Calu3 (cell line): Measurements from ENCODE around the gene KIF15. TPM values are rescaled to one million over a fixed set of nuclear protein-coding genes. Genes with fewer than 3 reads are reported as not detected.

Experiments
- BruUV-seq: library from RNA; stranded (reverse); fragments of 400-500 nt; replicated peaks from 2 replicates; lab custom pipeline; 2021; lab: Mats Ljungman, UMichigan
- CTCF ChIA-PET: fragments of 300-600 bp; sonication (Branson Sonifier 250); formaldehyde crosslinking; loops from one replicate; lab custom pipeline; 2022; ENCODE audit warnings: antibody characterized with exemption; lab: Charles Lee
- DNase-seq: peaks from one replicate; pipeline ENCODE4 v3.0.0; 2022
- H3K27ac Mint-ChIP-seq: one replicate; pipeline ENCODE4 v1.8.0; 2022; ENCODE audit warnings: mixed read lengths; ENCODE audit not compliant: unreplicated experiment
- H3K27me3 Mint-ChIP-seq: one replicate; pipeline ENCODE4 v1.8.0; 2022; ENCODE audit warnings: mixed read lengths; ENCODE audit not compliant: unreplicated experiment
- H3K36me3 Mint-ChIP-seq: one replicate; pipeline ENCODE4 v1.8.0; 2022; ENCODE audit warnings: mild to moderate bottlenecking, moderate library complexity, mixed read lengths; ENCODE audit not compliant: insufficient read depth, unreplicated experiment
- H3K4me1 Mint-ChIP-seq: one replicate; pipeline ENCODE4 v1.8.0; 2022; ENCODE audit warnings: mild to moderate bottlenecking, low read depth, mixed read lengths; ENCODE audit not compliant: unreplicated experiment
- H3K4me3 Mint-ChIP-seq: one replicate; pipeline ENCODE4 v1.8.0; 2022; ENCODE audit warnings: mild to moderate bottlenecking, low read depth, moderate library complexity, mixed read lengths; ENCODE audit not compliant: unreplicated experiment
- H3K9me3 Mint-ChIP-seq: one replicate; pipeline ENCODE4 v1.8.0; 2022; ENCODE audit warnings: low read depth, mixed read lengths; ENCODE audit not compliant: unreplicated experiment
- intact Hi-C: fragments of 100-400 bp; cut with micrococcal nuclease; formaldehyde crosslinking; loops from one replicate; pipeline ENCODE4 v1.10.0; 2022; ENCODE audit not compliant: unreplicated experiment
- total RNA-seq: library from RNA; stranded (reverse); gene quantifications from 2 replicates; pipeline ENCODE4 v1.2.3, GENCODE V29; 2022
- TF ChIP-seq, protein P1 (sequence below): fragments of 200-600 bp; IDR thresholded peaks from one replicate; pipeline ENCODE4 v1.8.0; 2022; ENCODE audit warnings: antibody characterized with exemption; ENCODE audit not compliant: unreplicated experiment

Gene KIF15
- total RNA-seq, 1 experiment from 2014 or later, result 18.4 TPM

DNA sequence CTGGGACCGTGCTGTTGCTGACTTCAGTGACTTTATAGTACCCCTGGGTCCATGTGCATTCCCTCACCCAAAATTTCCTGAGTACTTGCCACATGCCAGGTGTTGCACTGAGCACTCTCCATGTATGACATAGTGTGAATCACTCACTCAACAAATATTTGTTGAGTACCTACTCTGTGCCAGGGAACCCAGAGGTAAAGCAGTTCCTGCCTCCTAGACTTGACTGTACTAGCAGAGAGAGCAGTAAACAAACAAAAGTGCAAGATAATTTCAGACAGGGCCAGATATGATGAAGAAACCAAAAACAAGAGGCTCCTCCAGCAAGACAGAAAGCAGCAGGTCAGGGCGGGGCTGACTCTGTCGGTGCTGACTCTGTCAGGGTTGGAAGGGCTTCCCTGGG lies 125.0 kb downstream of the KIF15 start:
- DNase-seq, result peak; percentile 34
- no peaks in the 10 kb centered on the region for H3K9me3 Mint-ChIP-seq
- intact Hi-C loops, result no loop called here
- no peak overlapping the region for H3K4me3 Mint-ChIP-seq
- peaks cover 27% of the 10 kb centered on the region for H3K36me3 Mint-ChIP-seq
- no peaks in the 10 kb centered on the region for H3K27me3 Mint-ChIP-seq
- no TSS peak for BruUV-seq
- H3K27ac Mint-ChIP-seq, result peak overlapping the region; percentile 57
- TF ChIP-seq, protein P1, sequence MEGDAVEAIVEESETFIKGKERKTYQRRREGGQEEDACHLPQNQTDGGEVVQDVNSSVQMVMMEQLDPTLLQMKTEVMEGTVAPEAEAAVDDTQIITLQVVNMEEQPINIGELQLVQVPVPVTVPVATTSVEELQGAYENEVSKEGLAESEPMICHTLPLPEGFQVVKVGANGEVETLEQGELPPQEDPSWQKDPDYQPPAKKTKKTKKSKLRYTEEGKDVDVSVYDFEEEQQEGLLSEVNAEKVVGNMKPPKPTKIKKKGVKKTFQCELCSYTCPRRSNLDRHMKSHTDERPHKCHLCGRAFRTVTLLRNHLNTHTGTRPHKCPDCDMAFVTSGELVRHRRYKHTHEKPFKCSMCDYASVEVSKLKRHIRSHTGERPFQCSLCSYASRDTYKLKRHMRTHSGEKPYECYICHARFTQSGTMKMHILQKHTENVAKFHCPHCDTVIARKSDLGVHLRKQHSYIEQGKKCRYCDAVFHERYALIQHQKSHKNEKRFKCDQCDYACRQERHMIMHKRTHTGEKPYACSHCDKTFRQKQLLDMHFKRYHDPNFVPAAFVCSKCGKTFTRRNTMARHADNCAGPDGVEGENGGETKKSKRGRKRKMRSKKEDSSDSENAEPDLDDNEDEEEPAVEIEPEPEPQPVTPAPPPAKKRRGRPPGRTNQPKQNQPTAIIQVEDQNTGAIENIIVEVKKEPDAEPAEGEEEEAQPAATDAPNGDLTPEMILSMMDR, result no peak
- peaks cover 42% of the 10 kb centered on the region for H3K4me1 Mint-ChIP-seq
- CTCF ChIA-PET, result interaction anchor here (0.6 to 0.8 kb wide), 2 partner anchors 8 to 78 kb away, joined by 3 to 4 read pairs; no protein-coding TSS in a partner anchor

DNA sequence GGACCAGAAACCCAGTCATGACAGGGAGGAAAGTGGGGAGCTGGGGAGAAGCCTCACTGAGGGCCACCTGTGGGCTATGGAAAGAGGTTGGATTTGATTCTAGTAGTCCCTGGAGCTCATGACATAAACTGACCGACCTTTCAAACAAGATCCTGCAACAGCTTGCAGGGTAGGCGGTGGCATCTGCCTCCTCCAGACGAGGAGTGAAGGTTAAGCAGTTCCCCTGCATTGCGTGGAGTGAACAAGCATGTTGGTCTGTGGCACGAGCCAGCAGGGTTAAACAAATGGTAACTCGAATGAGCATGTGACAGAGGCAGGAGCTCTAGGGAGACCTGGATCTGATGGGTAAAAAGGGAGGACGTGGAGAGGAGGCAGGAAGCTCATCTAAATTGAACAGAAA lies 125.5 kb downstream of the KIF15 start:
- Mint-ChIP-seq H3K4me1 (peaks cover 42% of the 10 kb centered on the region), H3K27me3 (no peaks in the 10 kb centered on the region), H3K9me3 (no peaks in the 10 kb centered on the region), H3K27ac (peak overlapping the region; percentile 57), H3K4me3 (no peak overlapping the region), H3K36me3 (peaks cover 27% of the 10 kb centered on the region)
- intact Hi-C loops, result no loop called here
- BruUV-seq, result no TSS peak
- no peak for DNase-seq
- CTCF ChIA-PET, result interaction anchor here (0.6 kb wide), 1 partner anchor 78 kb away, joined by 3 read pairs; no protein-coding TSS in a partner anchor
- TF ChIP-seq, protein P1, result no peak

DNA sequence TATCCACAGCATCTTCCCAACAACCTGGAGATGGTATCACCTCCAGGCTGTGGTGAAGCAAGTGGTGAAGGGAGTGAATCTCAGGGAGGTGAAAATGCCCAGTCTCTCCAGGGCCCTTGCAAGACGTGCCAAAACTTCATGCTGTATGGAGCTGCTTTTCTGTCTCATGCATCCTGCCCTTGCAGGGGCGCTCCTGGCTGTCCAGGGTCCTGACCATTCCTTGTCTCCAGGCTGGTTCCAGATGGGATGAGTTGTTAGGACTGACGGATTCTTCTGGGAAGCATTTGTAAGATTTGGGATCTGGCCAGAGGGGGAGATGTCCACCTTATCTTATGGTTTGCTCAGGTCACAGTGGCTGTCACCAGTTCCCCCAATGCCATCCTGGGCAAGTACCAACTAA lies 128.7 kb downstream of the KIF15 start:
- CTCF ChIA-PET, result no interaction called here
- peaks cover 40% of the 10 kb centered on the region for H3K4me1 Mint-ChIP-seq
- H3K36me3 Mint-ChIP-seq, result peaks cover 13% of the 10 kb centered on the region
- H3K27me3 Mint-ChIP-seq, result no peaks in the 10 kb centered on the region
- no peak overlapping the region for H3K27ac Mint-ChIP-seq
- intact Hi-C loops, result no loop called here
- H3K9me3 Mint-ChIP-seq, result no peaks in the 10 kb centered on the region
- no peak overlapping the region for H3K4me3 Mint-ChIP-seq
- TF ChIP-seq, protein P1, result no peak
- no TSS peak for BruUV-seq
- no peak for DNase-seq

DNA sequence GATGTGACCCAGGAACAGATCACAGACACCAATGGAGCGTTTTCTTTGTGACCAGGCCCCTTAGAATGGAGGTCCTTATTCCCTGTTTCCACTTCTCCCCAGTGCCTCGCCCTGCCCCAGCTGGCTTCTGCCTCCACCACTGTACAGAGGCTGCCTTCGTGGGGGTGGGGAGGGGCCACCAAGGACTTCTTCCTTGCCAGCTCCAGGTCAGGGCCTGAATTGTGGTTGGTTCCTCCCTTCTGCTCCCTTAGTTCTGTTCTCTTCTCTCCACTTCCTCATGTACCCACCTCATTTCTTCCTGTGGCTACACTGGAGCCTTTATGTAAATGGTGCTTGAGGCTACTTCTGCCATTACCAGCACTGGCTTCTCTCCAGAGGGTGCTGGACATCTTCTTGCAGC lies 129.3 kb downstream of the KIF15 start:
- Mint-ChIP-seq H3K9me3 (no peaks in the 10 kb centered on the region), H3K27me3 (no peaks in the 10 kb centered on the region), H3K27ac (no peak overlapping the region), H3K4me1 (peaks cover 34% of the 10 kb centered on the region), H3K4me3 (no peak overlapping the region), H3K36me3 (peaks cover 7% of the 10 kb centered on the region)
- no peak for DNase-seq
- TF ChIP-seq, protein P1, result no peak
- BruUV-seq, result no TSS peak
- intact Hi-C loops, result no loop called here
- CTCF ChIA-PET, result no interaction called here
